ENCODE results near the gene MAT1A. TPM values are rescaled to one million over a fixed set of nuclear protein-coding genes. Genes with fewer than 3 reads are reported as not detected.

MAT1A gene
- total RNA-seq, 1 experiment from 2014 or later: 2.1 TPM

- H2AFZ ChIP-seq (ENCODE audit: low read length): no peak overlapping the region
- no peak overlapping the region for H3K9ac ChIP-seq (ENCODE audit: extremely low read depth, insufficient read length, low read length)
- no peak for DNase-seq
- no peaks in the 10 kb centered on the region for H3K9me3 ChIP-seq (ENCODE audit: control insufficient read depth, low read depth, low read length)
- TF ChIP-seq CTCF (conservative IDR thresholded peaks at IDR 0.05): no peak
- H4K5ac ChIP-seq (ENCODE audit: insufficient read length, low read depth, low read length): no peak overlapping the region
- no peak overlapping the region for H3K4me3 Mint-ChIP-seq
- H3K27ac Mint-ChIP-seq: no peak overlapping the region
- no peaks in the 10 kb centered on the region for H3K4me1 ChIP-seq (ENCODE audit: insufficient read depth, low read length)
- H2BK15ac ChIP-seq (ENCODE audit: low read depth, low read length): no peak overlapping the region
- no peak overlapping the region for H3K4me2 ChIP-seq (ENCODE audit: insufficient read depth, insufficient read length, low read length)
- no peak overlapping the region for H3K23ac ChIP-seq (ENCODE audit: insufficient read length, low read depth, low read length)
- H3K56ac ChIP-seq (ENCODE audit: insufficient read length, low read depth, low read length): no peak overlapping the region
- peaks cover 4 to 8% of the 10 kb centered on the region in 2 experiments for H3K4me1 Mint-ChIP-seq
- no peak overlapping the region for H3T11ph ChIP-seq (ENCODE audit: low read length)
- H3K36me3 Mint-ChIP-seq (ENCODE audit: insufficient read depth in 1 of 3, low read depth in 3 of 3): peaks cover 0 to 4% (median 2%) of the 10 kb centered on the region in 3 experiments; a peak in 1 of 7 replicates
- no peaks in the 10 kb centered on the region for H4K20me1 ChIP-seq (ENCODE audit: control insufficient read depth, insufficient read depth, insufficient read length)
- no peaks in the 10 kb centered on the region for H3K27me3 ChIP-seq (ENCODE audit: insufficient read depth, low read length)
- no peak overlapping the region for H2BK120ac ChIP-seq (ENCODE audit: low read depth, low read length, poor library complexity, severe bottlenecking)
- no peaks in the 10 kb centered on the region for H3K79me1 ChIP-seq (ENCODE audit: insufficient read depth, low read depth, low read length, poor library complexity, severe bottlenecking)
- no peaks in the 10 kb centered on the region for H3K79me2 ChIP-seq (ENCODE audit: insufficient read depth, low read length)
- H2BK12ac ChIP-seq (ENCODE audit: insufficient read length, low read depth, low read length): no peak overlapping the region
- no peak overlapping the region for H4K8ac ChIP-seq (replicated peaks; ENCODE audit: insufficient read length, low read depth, low read length)
- H3K4ac ChIP-seq (ENCODE audit: low read depth, low read length): no peak overlapping the region
- no peak overlapping the region for H3K18ac ChIP-seq (ENCODE audit: insufficient read length, low read depth, low read length)
- WGBS (ENCODE audit: extremely low coverage, insufficient read length, low lambda C conversion rate): no CpG with 5 or more reads among the region's 7 CpGs
- peaks cover 6% of the 10 kb centered on the region for H3K27me3 Mint-ChIP-seq (ENCODE audit: low read depth)
- no peak overlapping the region for H2BK5ac ChIP-seq (ENCODE audit: insufficient read length, low read length)
- peaks cover 0 to 5% of the 10 kb centered on the region in 2 experiments; a peak in 1 of 5 replicates for H3K9me3 Mint-ChIP-seq
- no peak overlapping the region for H3K27ac ChIP-seq (ENCODE audit: insufficient read length, low read depth, low read length)
- H3K23me2 ChIP-seq (ENCODE audit: insufficient read length, low read depth, low read length, poor library complexity, severe bottlenecking): no peaks in the 10 kb centered on the region
- H2BK20ac ChIP-seq (ENCODE audit: low read depth, low read length, poor library complexity, severe bottlenecking): no peak overlapping the region
- H2AK5ac ChIP-seq (ENCODE audit: insufficient read length, low read length): no peak overlapping the region
- H3K14ac ChIP-seq (ENCODE audit: insufficient read depth, low read length): no peak overlapping the region
- H4K91ac ChIP-seq (ENCODE audit: insufficient read length, low read depth, low read length): no peak overlapping the region
Measured at GRCh38 chr10:80275756-80276155, 13.7 kb downstream of the MAT1A start.

All from H9 (cell line).